GM23248 (cell line): ENCODE data around the gene ARMC12. TPM values are rescaled to one million over a fixed set of nuclear protein-coding genes. Genes with fewer than 3 reads are reported as not detected.
A peak's percentile ranks its signal among the peaks of the same experiment; 100 is the strongest.

Experiments
- DNase-seq: peaks from one replicate; pipeline ENCODE4 v3.0.0-alpha.2; 2015
- H2AFZ ChIP-seq: fragments of 200-600 bp; sonication (generic); 2 replicates; pipeline ENCODE4 v1.6.1; 2016; ENCODE audit warnings: antibody characterized with exemption
- H3F3A ChIP-seq: fragments of 200-600 bp; sonication (generic); 2 replicates; pipeline ENCODE4 v1.6.1; 2016; ENCODE audit warnings: mild to moderate bottlenecking, antibody characterized with exemption, mixed run types; ENCODE audit not compliant: insufficient read depth
- H3K27ac ChIP-seq: fragments of 200-600 bp; sonication (generic); 2 replicates; pipeline ENCODE4 v1.5.1; 2016; ENCODE audit warnings: mild to moderate bottlenecking
- H3K27me3 ChIP-seq: fragments of 200-600 bp; sonication (generic); replicated peaks from 2 replicates; pipeline ENCODE4 v1.6.1; 2016; ENCODE audit warnings: mild to moderate bottlenecking; ENCODE audit not compliant: insufficient read depth
- H3K36me3 ChIP-seq: fragments of 200-600 bp; sonication (generic); 2 replicates; pipeline ENCODE4 v1.6.1; 2016; ENCODE audit warnings: low read depth, mild to moderate bottlenecking
- H3K4me1 ChIP-seq: fragments of 200-600 bp; sonication (generic); 2 replicates; pipeline ENCODE4 v1.6.1; 2016; ENCODE audit warnings: mild to moderate bottlenecking; ENCODE audit not compliant: insufficient read depth
- H3K4me2 ChIP-seq: fragments of 200-600 bp; sonication (generic); one replicate; pipeline ENCODE4 v1.6.1; 2016; ENCODE audit warnings: mild to moderate bottlenecking; ENCODE audit not compliant: unreplicated experiment
- H3K4me3 ChIP-seq: fragments of 200-600 bp; sonication (generic); 2 replicates; pipeline ENCODE4 v1.5.1; 2016; ENCODE audit warnings: mild to moderate bottlenecking
- H3K79me2 ChIP-seq: fragments of 200-600 bp; sonication (generic); 2 replicates; pipeline ENCODE4 v1.6.1; 2016; ENCODE audit warnings: mild to moderate bottlenecking; ENCODE audit not compliant: insufficient read depth
- H3K9ac ChIP-seq: fragments of 200-600 bp; sonication (generic); 2 replicates; pipeline ENCODE4 v1.6.1; 2016; ENCODE audit warnings: mild to moderate bottlenecking
- H3K9me2 ChIP-seq: fragments of 200-600 bp; sonication (generic); 2 replicates; pipeline ENCODE4 v1.6.1; 2016; ENCODE audit warnings: mixed run types, mild to moderate bottlenecking, moderate library complexity; ENCODE audit not compliant: insufficient read depth
- H3K9me3 ChIP-seq: fragments of 200-600 bp; sonication (generic); one replicate; pipeline ENCODE4 v1.6.1; 2017; ENCODE audit warnings: low read depth
- H4K20me1 ChIP-seq: fragments of 200-600 bp; sonication (generic); 2 replicates; pipeline ENCODE4 v1.6.0; 2016; ENCODE audit not compliant: insufficient read depth
- EZH2 ChIP-seq: fragments of 200-600 bp; sonication (generic); IDR thresholded peaks from 2 replicates; pipeline ENCODE4 v1.6.1; 2018; ENCODE audit warnings: antibody characterized with exemption, mild to moderate bottlenecking; ENCODE audit not compliant: insufficient read depth, poor library complexity, severe bottlenecking
- EZH2phosphoT487 ChIP-seq: fragments of 200-600 bp; sonication (generic); IDR thresholded peaks from 2 replicates; pipeline ENCODE4 v1.6.1; 2018; ENCODE audit warnings: antibody characterized with exemption, moderate library complexity, mild to moderate bottlenecking, low read depth; ENCODE audit not compliant: insufficient read depth
- WGBS, 2 experiments: methylation state at CpG; one replicate each; pipeline ENCODE4 v1.1.6; 2015 to 2017; ENCODE audit warnings: low lambda C conversion rate in 2 of 2, low coverage in 1 of 2; ENCODE audit errors: missing lambda C conversion rate in 2 of 2; 5-methylcytosine and 5-hydroxymethylcytosine counted together
- in situ Hi-C: fragments of 300-500 bp; cut with MboI; formaldehyde crosslinking; loops from 2 replicates; pipeline ENCODE4 v1.15.0; 2020
- polyA plus RNA-seq: library from polyadenylated mRNA; unstranded; fragments of >200 nt; fragmentation: Nextera tagmentation; extraction: Ambion mirVana; gene quantifications from 2 replicates; pipeline ENCODE4 v1.2.1, GENCODE V29; 2016
- total RNA-seq: library from RNA; depleted of rRNA; stranded (reverse); fragments of >200 nt; shearing (Covaris generic); gene quantifications from 2 replicates; pipeline ENCODE4 v1.2.3, GENCODE V29; 2014

ARMC12 gene
- total and polyA plus RNA-seq, 2 experiments from 2014 or later = 0.26 TPM; not detected in 1

DNA sequence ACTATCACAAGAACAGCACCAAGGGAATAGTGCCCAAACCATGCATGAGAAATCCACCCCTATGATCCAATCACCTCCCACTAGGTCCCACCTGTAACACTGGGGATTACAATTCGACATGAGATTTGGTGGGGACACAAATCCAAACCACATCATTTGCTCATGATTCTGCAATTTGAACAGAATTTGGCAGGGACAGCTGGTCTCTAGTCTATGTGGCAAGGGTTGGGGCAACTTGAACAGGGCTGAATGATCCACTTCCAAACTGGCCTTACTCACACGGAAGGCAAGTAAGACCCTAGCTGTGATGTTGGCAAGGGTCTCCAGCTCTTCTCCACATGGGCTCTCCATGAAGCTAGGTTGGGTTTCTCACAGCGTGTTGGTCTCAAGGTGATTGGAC is 38.0 kb upstream of the ARMC12 start:
- no peak overlapping the region for H3K4me2 ChIP-seq
- no peaks in the 10 kb centered on the region for H3K9me3 ChIP-seq
- peak; percentile 9 for DNase-seq
- no peaks in the 10 kb centered on the region for H3K27me3 ChIP-seq
- H2AFZ ChIP-seq = no peak overlapping the region
- TF ChIP-seq EZH2 = no peak
- TF ChIP-seq EZH2phosphoT487 = no peak
- in situ Hi-C loops = no loop called here
- no peaks in the 10 kb centered on the region for H3K9me2 ChIP-seq
- no peaks in the 10 kb centered on the region for H4K20me1 ChIP-seq
- no peak overlapping the region for H3K4me3 ChIP-seq
- no peak overlapping the region for H3K9ac ChIP-seq
- no peaks in the 10 kb centered on the region for H3K79me2 ChIP-seq
- 0 out of 2 replicates have a peak, but pooled peaks cover 10% of the 10 kb centered on the region for H3F3A ChIP-seq
- H3K4me1 ChIP-seq = no peaks in the 10 kb centered on the region
- WGBS, 2 experiments = 50 to 60% methylated on average over 3 of the region's 3 CpGs
- H3K27ac ChIP-seq = no peak overlapping the region
- no peaks in the 10 kb centered on the region for H3K36me3 ChIP-seq

DNA sequence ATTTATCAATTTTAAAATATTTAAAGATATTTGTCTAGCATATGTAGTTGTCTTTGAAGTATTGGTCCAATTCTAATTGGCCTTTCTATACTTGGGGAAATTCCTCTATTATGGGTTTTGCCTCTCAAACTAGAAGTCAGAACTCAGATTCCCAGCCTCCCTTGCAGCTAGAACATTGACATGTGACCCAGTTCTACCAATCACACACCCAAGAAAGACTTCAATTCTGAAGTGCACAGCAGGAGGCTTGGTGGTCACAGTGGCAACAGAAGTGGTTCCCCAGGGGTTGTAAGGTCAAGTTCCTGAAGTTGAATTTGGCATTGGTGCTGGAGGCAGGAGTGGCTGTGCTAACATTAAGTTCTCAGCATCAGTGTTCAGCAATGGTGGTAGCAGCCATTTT is 33.3 kb upstream of the ARMC12 start:
- Histone ChIP-seq H3K79me2 (no peaks in the 10 kb centered on the region), H3K27ac (no peak overlapping the region), H3K9ac (no peak overlapping the region), H3K9me3 (no peaks in the 10 kb centered on the region), H3K4me2 (no peak overlapping the region), H3K27me3 (no peaks in the 10 kb centered on the region), H3K36me3 (no peaks in the 10 kb centered on the region), H3K9me2 (no peaks in the 10 kb centered on the region), H4K20me1 (no peaks in the 10 kb centered on the region), H3K4me1 (no peaks in the 10 kb centered on the region), H3F3A (no peaks in the 10 kb centered on the region), H2AFZ (no peak overlapping the region), H3K4me3 (no peak overlapping the region)
- in situ Hi-C loops = no loop called here
- no peak for DNase-seq
- TF ChIP-seq EZH2phosphoT487 (no peak), EZH2 (no peak)

DNA sequence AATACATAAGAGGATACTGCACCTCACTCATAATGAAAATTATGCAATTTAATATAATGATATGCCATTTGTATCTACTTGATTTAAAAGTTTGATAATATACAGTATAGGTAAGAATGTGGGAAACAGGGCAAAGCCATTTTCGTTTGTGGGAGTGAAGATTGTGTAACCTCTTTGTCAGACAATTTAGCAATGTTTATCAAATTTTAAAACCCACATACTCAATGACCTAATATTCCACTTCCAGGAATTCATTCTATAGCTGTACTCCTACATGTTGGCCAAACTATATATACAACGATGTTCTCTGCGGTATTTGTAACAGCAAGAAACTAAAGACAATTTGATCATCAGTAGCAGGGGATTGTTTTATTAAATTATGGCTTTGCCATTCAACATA is 30.4 kb upstream of the ARMC12 start:
- in situ Hi-C loops = no loop called here
- no peak overlapping the region for H3K4me3 ChIP-seq
- TF ChIP-seq EZH2phosphoT487 = no peak
- no peaks in the 10 kb centered on the region for H3K27me3 ChIP-seq
- no peak overlapping the region for H3K27ac ChIP-seq
- H3K79me2 ChIP-seq = no peaks in the 10 kb centered on the region
- no peak overlapping the region for H3K4me2 ChIP-seq
- H3K36me3 ChIP-seq = no peaks in the 10 kb centered on the region
- no peaks in the 10 kb centered on the region for H3F3A ChIP-seq
- no peaks in the 10 kb centered on the region for H4K20me1 ChIP-seq
- H3K9ac ChIP-seq = no peak overlapping the region
- 61 to 71% methylated on average over 3 of the region's 3 CpGs for WGBS, 2 experiments
- DNase-seq = peak; percentile 23
- H3K4me1 ChIP-seq = no peaks in the 10 kb centered on the region
- no peaks in the 10 kb centered on the region for H3K9me3 ChIP-seq
- no peaks in the 10 kb centered on the region for H3K9me2 ChIP-seq
- H2AFZ ChIP-seq = no peak overlapping the region

DNA sequence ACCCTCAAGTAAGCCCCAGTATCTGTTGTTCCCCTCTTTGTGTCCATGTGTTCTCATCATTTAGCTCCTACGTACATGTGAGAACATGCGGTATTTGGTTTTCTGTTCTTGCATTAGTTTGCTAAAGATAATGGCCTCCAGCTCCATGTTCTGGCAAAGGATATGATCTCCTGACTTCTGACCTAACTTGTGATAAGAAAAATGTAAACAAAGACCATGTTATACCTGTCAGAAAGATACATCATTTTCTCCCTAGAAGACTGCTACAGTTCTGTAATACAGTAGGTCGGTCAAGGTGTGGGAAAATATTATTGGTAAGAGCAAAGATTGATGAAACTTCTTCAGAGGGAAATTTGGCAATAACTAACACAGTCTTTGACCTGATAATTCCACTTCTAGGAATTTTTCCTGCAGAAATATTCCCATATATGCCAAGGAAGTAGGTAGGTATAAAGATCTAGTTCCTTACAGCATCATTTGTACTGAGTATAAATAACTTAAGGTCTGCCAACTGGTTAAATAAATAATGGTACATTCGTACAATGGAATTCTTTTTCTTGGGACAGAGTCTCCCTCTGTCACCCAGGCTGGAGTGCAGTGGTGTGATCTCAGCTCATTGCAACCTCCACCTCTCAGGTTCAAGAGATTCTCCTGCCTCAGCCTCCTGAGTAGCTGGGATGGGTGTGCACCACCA is 29.0 kb upstream of the ARMC12 start:
- TF ChIP-seq EZH2phosphoT487 (no peak), EZH2 (no peak)
- Histone ChIP-seq H2AFZ (no peak overlapping the region), H3K27ac (no peak overlapping the region), H3K27me3 (no peaks in the 10 kb centered on the region), H3K4me1 (no peaks in the 10 kb centered on the region), H3K9me3 (no peaks in the 10 kb centered on the region), H4K20me1 (no peaks in the 10 kb centered on the region), H3K4me3 (no peak overlapping the region), H3F3A (no peaks in the 10 kb centered on the region), H3K9me2 (no peaks in the 10 kb centered on the region), H3K79me2 (no peaks in the 10 kb centered on the region), H3K9ac (no peak overlapping the region), H3K4me2 (no peak overlapping the region), H3K36me3 (no peaks in the 10 kb centered on the region)
- DNase-seq = no peak
- WGBS, 2 experiments = 81 to 85% methylated on average over 4 of the region's 4 CpGs
- in situ Hi-C loops = no loop called here

DNA sequence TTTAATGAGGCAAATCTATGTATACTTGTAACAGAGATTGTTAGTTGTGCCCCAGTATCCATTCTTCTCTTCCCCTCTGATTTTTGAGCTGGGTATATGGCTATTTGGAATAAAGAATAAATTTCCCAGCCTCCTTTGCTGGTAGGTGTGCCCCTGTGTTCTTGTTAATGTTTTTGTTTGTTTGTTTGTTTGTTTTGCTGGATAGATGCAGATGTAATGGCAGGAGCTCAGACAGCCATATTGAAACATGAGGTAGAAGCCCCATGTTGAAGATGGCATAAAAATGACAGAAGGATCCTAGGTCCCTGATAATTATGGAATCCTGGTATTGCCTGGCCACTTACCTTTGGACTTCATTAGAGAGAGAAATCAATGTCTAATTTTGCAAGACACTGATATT is 28.2 kb upstream of the ARMC12 start:
- Histone ChIP-seq H3K27me3 (no peaks in the 10 kb centered on the region), H3K9ac (no peak overlapping the region), H4K20me1 (no peaks in the 10 kb centered on the region), H3K36me3 (no peaks in the 10 kb centered on the region), H2AFZ (no peak overlapping the region), H3K9me3 (no peaks in the 10 kb centered on the region), H3K4me2 (no peak overlapping the region), H3K79me2 (no peaks in the 10 kb centered on the region), H3K4me1 (no peaks in the 10 kb centered on the region), H3K27ac (no peak overlapping the region), H3K9me2 (no peaks in the 10 kb centered on the region), H3K4me3 (no peak overlapping the region), H3F3A (no peaks in the 10 kb centered on the region)
- no peak for TF ChIP-seq EZH2
- TF ChIP-seq EZH2phosphoT487 = no peak
- DNase-seq = no peak
- in situ Hi-C loops = no loop called here
